LNCaP clone FGC (cell line): ENCODE results near the gene MACROH2A1.

Experiments
- DNase-seq: peaks from one replicate; pipeline ENCODE4 v3.0.0-alpha.2; 2011; ENCODE audit warnings: low read depth
- H3K4me3 ChIP-seq: 2 replicates; pipeline ENCODE4 v1.5.1; 2011; ENCODE audit warnings: mild to moderate bottlenecking, low read depth, low read length, control low read depth
- TF ChIP-seq, protein P1 (sequence below): IDR thresholded peaks from 2 replicates; pipeline ENCODE4 v1.5.1; 2012; ENCODE audit warnings: mild to moderate bottlenecking; ENCODE audit not compliant: control insufficient read depth, insufficient read depth; ENCODE audit errors: extremely low read depth

MACROH2A1 gene

DNA sequence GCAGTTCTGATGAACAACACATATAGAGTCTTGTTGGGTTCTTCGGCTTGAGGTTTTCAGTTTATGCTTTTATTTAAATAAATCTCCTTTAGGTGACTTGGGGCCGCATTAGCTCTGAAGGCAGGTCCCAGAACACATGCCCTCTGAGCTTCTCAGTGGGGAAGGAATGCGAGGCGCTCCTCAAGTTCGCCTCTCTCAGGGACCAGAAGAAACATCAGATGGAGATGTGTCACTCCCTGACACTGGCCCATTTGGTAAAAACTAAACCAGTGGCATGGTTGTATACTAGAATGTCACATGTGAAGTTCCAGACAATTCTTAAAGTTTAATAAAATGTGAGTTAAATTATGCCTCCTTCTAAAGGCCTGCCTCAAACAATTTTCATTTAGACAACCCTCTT lies 1.9 kb downstream of the MACROH2A1 start:
- no peak for DNase-seq
- TF ChIP-seq, protein P1, sequence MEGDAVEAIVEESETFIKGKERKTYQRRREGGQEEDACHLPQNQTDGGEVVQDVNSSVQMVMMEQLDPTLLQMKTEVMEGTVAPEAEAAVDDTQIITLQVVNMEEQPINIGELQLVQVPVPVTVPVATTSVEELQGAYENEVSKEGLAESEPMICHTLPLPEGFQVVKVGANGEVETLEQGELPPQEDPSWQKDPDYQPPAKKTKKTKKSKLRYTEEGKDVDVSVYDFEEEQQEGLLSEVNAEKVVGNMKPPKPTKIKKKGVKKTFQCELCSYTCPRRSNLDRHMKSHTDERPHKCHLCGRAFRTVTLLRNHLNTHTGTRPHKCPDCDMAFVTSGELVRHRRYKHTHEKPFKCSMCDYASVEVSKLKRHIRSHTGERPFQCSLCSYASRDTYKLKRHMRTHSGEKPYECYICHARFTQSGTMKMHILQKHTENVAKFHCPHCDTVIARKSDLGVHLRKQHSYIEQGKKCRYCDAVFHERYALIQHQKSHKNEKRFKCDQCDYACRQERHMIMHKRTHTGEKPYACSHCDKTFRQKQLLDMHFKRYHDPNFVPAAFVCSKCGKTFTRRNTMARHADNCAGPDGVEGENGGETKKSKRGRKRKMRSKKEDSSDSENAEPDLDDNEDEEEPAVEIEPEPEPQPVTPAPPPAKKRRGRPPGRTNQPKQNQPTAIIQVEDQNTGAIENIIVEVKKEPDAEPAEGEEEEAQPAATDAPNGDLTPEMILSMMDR = no peak
- peak overlapping the region; percentile 92 for H3K4me3 ChIP-seq

DNA sequence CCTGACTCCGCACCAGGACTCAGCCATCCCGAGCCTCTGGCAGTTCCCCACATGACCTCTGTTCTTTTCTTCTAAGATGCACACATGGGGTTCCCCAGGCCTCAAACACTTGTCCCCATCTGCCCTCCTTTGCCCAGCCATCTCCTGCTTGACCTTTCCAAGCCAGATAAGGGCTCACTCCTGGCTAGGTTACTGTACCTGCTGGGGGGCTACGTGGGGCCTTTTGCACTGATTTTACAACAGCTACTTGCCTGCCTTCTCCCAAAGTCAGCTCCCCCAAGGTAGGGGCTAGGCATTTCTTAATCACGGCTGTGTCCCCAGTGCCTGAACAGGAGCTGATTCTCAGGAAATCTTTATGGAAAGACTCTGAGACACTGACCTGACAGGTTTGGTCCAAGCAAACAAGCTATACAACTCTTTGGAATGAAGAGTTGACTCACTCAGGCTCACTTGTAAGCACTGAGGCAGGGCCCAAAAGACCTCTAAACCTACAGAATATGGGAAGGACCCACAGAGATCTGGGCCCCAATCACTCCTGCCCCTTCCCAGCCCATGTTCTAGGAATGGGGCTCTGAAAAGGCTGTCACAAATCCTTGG lies 2.5 kb downstream of the MACROH2A1 start:
- DNase-seq = no peak
- TF ChIP-seq, protein P1 = no peak

DNA sequence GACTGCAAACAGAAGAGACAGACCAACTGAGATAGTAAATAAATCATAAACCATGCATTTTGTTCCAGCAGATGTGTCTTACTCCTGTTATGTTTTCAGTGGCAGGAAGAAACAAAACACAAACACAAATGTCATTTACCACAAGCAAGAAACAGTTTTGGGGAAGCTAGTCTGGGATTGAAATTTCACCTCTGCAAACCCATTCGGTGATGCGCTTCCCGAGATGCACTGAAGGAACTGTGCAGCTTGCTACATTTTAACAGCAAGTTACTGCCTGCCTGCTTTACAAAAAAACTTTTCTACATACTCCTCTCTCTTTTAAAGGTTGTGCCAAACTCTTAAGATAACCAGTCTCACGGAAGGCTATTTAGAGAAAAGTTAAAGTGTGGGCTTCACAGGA lies 3.2 kb downstream of the MACROH2A1 start:
- H3K4me3 ChIP-seq = no peak overlapping the region
- TF ChIP-seq, protein P1 = no peak
- DNase-seq = no peak

More for the DNA sequence above, 2.5 kb downstream of the MACROH2A1 start:
- peak overlapping the region; percentile 92 for H3K4me3 ChIP-seq

DNA sequence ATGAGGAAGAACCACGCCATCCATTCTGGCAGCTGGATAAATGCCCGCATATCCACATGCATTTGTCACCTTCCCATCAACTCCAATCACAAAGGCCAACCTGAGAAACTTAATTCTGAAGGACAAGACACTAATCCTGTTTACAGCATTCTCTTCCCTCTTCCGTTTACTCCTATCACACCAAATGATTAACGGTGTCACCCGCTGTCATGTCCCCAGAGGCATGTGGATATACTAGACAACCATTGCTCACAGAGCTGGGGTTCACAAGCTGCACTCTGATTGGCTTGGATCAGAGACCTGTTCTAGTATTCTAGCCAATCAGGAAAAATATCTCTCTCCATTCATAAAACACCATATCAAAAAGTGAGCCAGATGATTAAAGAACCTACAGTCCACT lies 3.6 kb downstream of the MACROH2A1 start:
- TF ChIP-seq, protein P1 = no peak
- H3K4me3 ChIP-seq = no peak overlapping the region

GRCh38 chr5:135394095-135394494 lies 4.9 kb downstream of the MACROH2A1 start:
- TF ChIP-seq, protein P1 = no peak
- no peak for DNase-seq
- no peak overlapping the region for H3K4me3 ChIP-seq

More for the DNA sequence above, 3.6 kb downstream of the MACROH2A1 start:
- DNase-seq = no peak

- H3K4me3 ChIP-seq = no peak overlapping the region
- DNase-seq = no peak
- TF ChIP-seq, protein P1 = no peak
These were observed 5.3 kb downstream of the MACROH2A1 start for GRCh38 chr5:135393691-135394090.

DNA sequence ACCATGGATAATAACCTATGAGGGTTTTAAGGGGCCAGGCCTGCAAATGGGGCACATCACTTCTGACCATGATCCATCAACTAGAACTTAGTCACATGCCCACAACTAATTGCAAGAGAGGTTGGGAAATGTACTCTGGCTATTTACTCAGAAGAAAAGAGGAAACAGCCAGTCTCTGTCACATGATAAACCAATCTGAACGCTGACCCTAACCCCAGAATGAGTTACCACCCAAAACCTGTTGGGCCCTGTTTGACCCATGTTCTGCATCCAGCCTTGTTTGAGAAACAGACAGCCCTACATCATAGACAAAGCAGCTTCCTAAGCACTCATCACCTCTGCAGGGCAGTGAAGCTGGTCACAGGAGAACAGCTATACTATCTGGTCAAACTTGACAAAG lies 5.8 kb downstream of the MACROH2A1 start:
- DNase-seq = no peak
- H3K4me3 ChIP-seq = no peak overlapping the region
- TF ChIP-seq, protein P1 = no peak
